IMR-90 (cell line): ENCODE measurements around the gene CASTOR1. TPM values are rescaled to one million over a fixed set of nuclear protein-coding genes. Genes with fewer than 3 reads are reported as not detected.

Experiments
- ATAC-seq: fragments of 200-7000 bp; cut with Tn5 transposase; 2 replicates; pipeline ENCODE4 v1.9.1; 2020; ENCODE audit warnings: low read depth, mild to moderate bottlenecking, moderate library complexity
- BruUV-seq: library from RNA; stranded (reverse); fragments of 400-500 nt; replicated peaks from 2 replicates; lab custom pipeline; 2021; lab: Mats Ljungman, UMichigan
- CTCF ChIA-PET: fragments of 300-600 bp; formaldehyde crosslinking; extraction: SDS; loops from one replicate; lab custom pipeline; 2021; ENCODE audit warnings: antibody characterized with exemption; lab: Yijun Ruan, JAX
- POLR2A ChIA-PET: fragments of 300-600 bp; sonication (Branson Sonifier 250); formaldehyde crosslinking; loops from one replicate; lab custom pipeline; 2022; ENCODE audit warnings: antibody characterized with exemption; ENCODE audit not compliant: unreplicated experiment; lab: Charles Lee
- DNase-seq: peaks from one replicate; pipeline ENCODE4 v3.0.0; 2013
- H2AFZ ChIP-seq: replicated peaks from 2 replicates; pipeline ENCODE3; 2013; ENCODE audit warnings: low read length, mild to moderate bottlenecking; ENCODE audit not compliant: poor library complexity
- H2AK5ac ChIP-seq: 2 replicates; pipeline ENCODE4 v1.6.1; 2013; ENCODE audit warnings: low read depth, low read length, inconsistent platforms
- H2AK9ac ChIP-seq: replicated peaks from 2 replicates; pipeline ENCODE3; 2013; ENCODE audit warnings: mild to moderate bottlenecking, low read depth, low read length, moderate library complexity; ENCODE audit not compliant: poor library complexity
- H2BK120ac ChIP-seq: 2 replicates; pipeline ENCODE4 v1.6.1; 2013; ENCODE audit warnings: low read depth, low read length, inconsistent platforms
- H2BK15ac ChIP-seq: 3 replicates; pipeline ENCODE4 v1.6.1; 2013; ENCODE audit warnings: low read depth, low read length, inconsistent platforms
- H2BK20ac ChIP-seq: 2 replicates; pipeline ENCODE4 v1.6.1; 2013; ENCODE audit warnings: low read depth, mild to moderate bottlenecking, inconsistent platforms, low read length, moderate library complexity
- H2BK5ac ChIP-seq: 2 replicates; pipeline ENCODE4 v1.6.1; 2013; ENCODE audit warnings: mild to moderate bottlenecking, low read depth, low read length, inconsistent platforms; ENCODE audit not compliant: poor library complexity, severe bottlenecking
- H3K14ac ChIP-seq: replicated peaks from 2 replicates; pipeline ENCODE4 v1.6.1; 2013; ENCODE audit warnings: low read depth, low read length, inconsistent platforms
- H3K18ac ChIP-seq: 2 replicates; pipeline ENCODE4 v1.6.1; 2013; ENCODE audit warnings: low read depth, low read length, control low read depth
- H3K23ac ChIP-seq: 2 replicates; pipeline ENCODE4 v1.6.1; 2013; ENCODE audit warnings: low read depth, low read length, inconsistent platforms
- H3K27ac ChIP-seq: 2 replicates; pipeline ENCODE4 v1.5.1; 2013; ENCODE audit warnings: mild to moderate bottlenecking, control low read depth, low read length; ENCODE audit not compliant: insufficient read depth
- H3K27me3 ChIP-seq: 2 replicates; pipeline ENCODE4 v1.6.1; 2013; ENCODE audit warnings: low read length; ENCODE audit not compliant: control insufficient read depth, insufficient read depth
- H3K36me3 ChIP-seq: 2 replicates; pipeline ENCODE4 v1.6.1; 2013; ENCODE audit warnings: low read length, mixed read lengths; ENCODE audit not compliant: control insufficient read depth, insufficient read depth
- H3K4ac ChIP-seq: 2 replicates; pipeline ENCODE4 v1.6.1; 2013; ENCODE audit warnings: low read depth, low read length, inconsistent platforms
- H3K4me1 ChIP-seq: 2 replicates; pipeline ENCODE4 v1.6.1; 2013; ENCODE audit warnings: low read length, mixed read lengths; ENCODE audit not compliant: control insufficient read depth, insufficient read depth
- H3K4me2 ChIP-seq: 2 replicates; pipeline ENCODE4 v1.6.1; 2013; ENCODE audit warnings: low read depth, mild to moderate bottlenecking, control low read depth, low read length, moderate library complexity
- H3K4me3 ChIP-seq: 2 replicates; pipeline ENCODE4 v1.5.1; 2013; ENCODE audit warnings: low read depth, mild to moderate bottlenecking, control low read depth, low read length, moderate library complexity; ENCODE audit not compliant: insufficient read depth
- H3K56ac ChIP-seq: 2 replicates; pipeline ENCODE4 v1.6.1; 2013; ENCODE audit warnings: low read length, inconsistent platforms; ENCODE audit not compliant: insufficient read depth; ENCODE audit errors: extremely low read depth
- H3K79me1 ChIP-seq, 2 experiments: 2 replicates each; pipeline ENCODE4 v1.6.1; 2013; ENCODE audit warnings: low read length in 2 of 2, inconsistent platforms in 1 of 2, low read depth in 1 of 2
- H3K9ac ChIP-seq: 2 replicates; pipeline ENCODE4 v1.6.1; 2013; ENCODE audit warnings: low read depth, low read length, control low read depth
- H3K9me1 ChIP-seq: 2 replicates; pipeline ENCODE4 v1.6.1; 2013; ENCODE audit warnings: low read length, inconsistent platforms; ENCODE audit not compliant: insufficient read depth
- H3K9me3 ChIP-seq: 2 replicates; pipeline ENCODE4 v1.6.1; 2013; ENCODE audit warnings: low read length; ENCODE audit not compliant: control insufficient read depth, insufficient read depth
- H4K20me1 ChIP-seq: 2 replicates; pipeline ENCODE4 v1.6.1; 2013; ENCODE audit warnings: low read length, inconsistent platforms; ENCODE audit not compliant: insufficient read depth
- H4K5ac ChIP-seq: 2 replicates; pipeline ENCODE4 v1.6.1; 2013; ENCODE audit warnings: mild to moderate bottlenecking, low read depth, low read length, control low read depth
- H4K8ac ChIP-seq, 2 experiments: 2 replicates each; pipeline ENCODE4 v1.6.1; 2013; ENCODE audit warnings: low read depth in 2 of 2, low read length in 2 of 2, control low read depth in 1 of 2, inconsistent platforms in 1 of 2
- H4K91ac ChIP-seq: 2 replicates; pipeline ENCODE4 v1.6.1; 2013; ENCODE audit warnings: low read depth, low read length, inconsistent platforms; ENCODE audit not compliant: insufficient read depth
- FOS ChIP-seq: fragments of 150-350 bp; IDR thresholded peaks from 2 replicates; pipeline ENCODE4 v1.6.1; 2016; ENCODE audit warnings: low read depth, low read length
- MAFK ChIP-seq: IDR thresholded peaks from 2 replicates; pipeline ENCODE4 v1.6.1; 2012; ENCODE audit warnings: low read depth, low read length, improper control_type of control experiment
- MAZ ChIP-seq: IDR thresholded peaks from 2 replicates; pipeline ENCODE4 v1.6.1; 2012; ENCODE audit warnings: low read depth, mild to moderate bottlenecking, low read length, improper control_type of control experiment, moderate library complexity, borderline replicate concordance
- RAD21 ChIP-seq: IDR thresholded peaks from 2 replicates; pipeline ENCODE4 v1.6.1; 2012; ENCODE audit warnings: low read length, improper control_type of control experiment
- SMC3 ChIP-seq: fragments of 150-350 bp; IDR thresholded peaks from 2 replicates; pipeline ENCODE4 v1.6.1; 2016; ENCODE audit warnings: low read depth, mild to moderate bottlenecking, antibody characterized with exemption, low read length, moderate library complexity
- WGBS, 2 experiments: methylation state at CpG; one replicate each; pipeline versions ENCODE4 v1.1.5 to v1.1.7; 2013; ENCODE audit warnings: missing lambda C conversion rate in 2 of 2; ENCODE audit not compliant: insufficient read length in 1 of 2; ENCODE audit errors: extremely low coverage in 2 of 2; 5-methylcytosine and 5-hydroxymethylcytosine counted together
- dilution Hi-C: fragments of 300-500 bp; cut with HindIII; formaldehyde crosslinking; loops from one replicate; pipeline ENCODE4 v1.14.3; 2018; ENCODE audit warnings: low sequenced_read_pairs; ENCODE audit not compliant: unreplicated experiment
- in situ Hi-C: fragments of 300-500 bp; cut with MboI; formaldehyde crosslinking; loops from 3 replicates; pipeline ENCODE4 v1.14.3; 2019; ENCODE audit warnings: low sequenced_read_pairs, inconsistent platforms, mixed read lengths
- intact Hi-C: fragments of 100-400 bp; cut with micrococcal nuclease; formaldehyde crosslinking; loops from 2 replicates; pipeline ENCODE4 v1.10.0; 2022
- polyA plus RNA-seq, 3 experiments: library from polyadenylated mRNA; depleted of rRNA; stranded (reverse); fragments of >200 nt; gene quantifications; 2 replicates each; pipeline ENCODE4 v1.2.3, GENCODE V29; 2012; ENCODE audit warnings: low replicate concordance in 1 of 3
- total RNA-seq: library from RNA; depleted of rRNA; stranded (reverse); fragments of >200 nt; gene quantifications from 2 replicates; pipeline ENCODE4 v1.2.3, GENCODE V29; 2012
- TF ChIP-seq, protein P1 (sequence below): conservative IDR thresholded peaks from 2 replicates; pipeline ENCODE4 v1.5.1; 2012; ENCODE audit warnings: mild to moderate bottlenecking, low read depth, low read length, improper control_type of control experiment

CASTOR1 gene
- total and polyA plus RNA-seq, 2 of the 4 experiments (the other 2 are of a cell fraction) = 10.6 to 23.5 TPM

GRCh38 chr22:30262917-30263741, 26.2 kb downstream of the CASTOR1 start:
- H3K79me1 ChIP-seq = no peaks in the 10 kb centered on the region
- H2BK5ac ChIP-seq = no peak overlapping the region
- peak overlapping the region; percentile 49; the same call in 1 of the 2 replicates for H2BK20ac ChIP-seq
- peak overlapping the region; percentile 45 for H3K4ac ChIP-seq
- in situ Hi-C loops (loop anchor here (5.0 kb wide), 1 partner anchor 156 kb away; no protein-coding TSS in a partner anchor), dilution Hi-C loops (no loop called here), intact Hi-C loops (loop anchor here (1.0 to 2.0 kb wide), 3 partner anchors 25 to 222 kb away; partner anchors contain the start of gene RNF215)
- no peaks in the 10 kb centered on the region for H4K20me1 ChIP-seq
- DNase-seq (peak; percentile 61), ATAC-seq (peak; percentile 87)
- H2BK15ac ChIP-seq = no peak overlapping the region; the same call in 2 of the 3 replicates
- H3K14ac ChIP-seq = peak overlapping the region; percentile 76
- WGBS, 2 experiments = 79% methylated on average over 6 of the region's 27 CpGs; no CpG with 5 or more reads in 1 of the 2 experiments
- peak overlapping the region; percentile 92 for H3K4me2 ChIP-seq
- no peak overlapping the region for H3K27ac ChIP-seq
- peak overlapping the region; percentile 87 for H2AK9ac ChIP-seq
- H4K8ac ChIP-seq = peak overlapping the region in 1 of 2 experiments; percentile 80; a peak in 2 of 4 replicates
- H3K18ac ChIP-seq = no peak overlapping the region
- no peaks in the 10 kb centered on the region for H3K36me3 ChIP-seq
- TF ChIP-seq MAZ (0 out of 2 replicates have a peak, but pooled peaks have one; percentile 32), SMC3 (peak; percentile 89), FOS (peak; percentile 41; the same call in 1 of the 2 replicates), RAD21 (peak; percentile 72), MAFK (no peak)
- TF ChIP-seq, protein P1, sequence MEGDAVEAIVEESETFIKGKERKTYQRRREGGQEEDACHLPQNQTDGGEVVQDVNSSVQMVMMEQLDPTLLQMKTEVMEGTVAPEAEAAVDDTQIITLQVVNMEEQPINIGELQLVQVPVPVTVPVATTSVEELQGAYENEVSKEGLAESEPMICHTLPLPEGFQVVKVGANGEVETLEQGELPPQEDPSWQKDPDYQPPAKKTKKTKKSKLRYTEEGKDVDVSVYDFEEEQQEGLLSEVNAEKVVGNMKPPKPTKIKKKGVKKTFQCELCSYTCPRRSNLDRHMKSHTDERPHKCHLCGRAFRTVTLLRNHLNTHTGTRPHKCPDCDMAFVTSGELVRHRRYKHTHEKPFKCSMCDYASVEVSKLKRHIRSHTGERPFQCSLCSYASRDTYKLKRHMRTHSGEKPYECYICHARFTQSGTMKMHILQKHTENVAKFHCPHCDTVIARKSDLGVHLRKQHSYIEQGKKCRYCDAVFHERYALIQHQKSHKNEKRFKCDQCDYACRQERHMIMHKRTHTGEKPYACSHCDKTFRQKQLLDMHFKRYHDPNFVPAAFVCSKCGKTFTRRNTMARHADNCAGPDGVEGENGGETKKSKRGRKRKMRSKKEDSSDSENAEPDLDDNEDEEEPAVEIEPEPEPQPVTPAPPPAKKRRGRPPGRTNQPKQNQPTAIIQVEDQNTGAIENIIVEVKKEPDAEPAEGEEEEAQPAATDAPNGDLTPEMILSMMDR = peak; percentile 91
- peak overlapping the region; percentile 26; the same call in 1 of the 2 replicates for H3K4me3 ChIP-seq
- H2AK5ac ChIP-seq = peak overlapping the region; percentile 83
- peak overlapping the region; percentile 27; the same call in 1 of the 2 replicates for H3K9ac ChIP-seq
- peak overlapping the region; percentile 75; the same call in 1 of the 2 replicates for H3K23ac ChIP-seq
- H3K9me3 ChIP-seq = no peaks in the 10 kb centered on the region
- BruUV-seq = no TSS peak
- H2BK120ac ChIP-seq = peak overlapping the region; percentile 38; the same call in 1 of the 2 replicates
- H4K5ac ChIP-seq = peak overlapping the region; percentile 15; the same call in 1 of the 2 replicates
- ChIA-PET CTCF (interaction anchor here (0.6 to 1.5 kb wide), 5 partner anchors 25 to 149 kb away, joined by 3 to 7 read pairs (median 3); no protein-coding TSS in a partner anchor), POLR2A (no interaction called here)
- no peak overlapping the region for H3K56ac ChIP-seq
- H4K91ac ChIP-seq = peak overlapping the region; percentile 54; the same call in 1 of the 2 replicates
- no peaks in the 10 kb centered on the region; the same call in 1 of the 2 replicates for H3K9me1 ChIP-seq
- peak overlapping the region; percentile 94 for H2AFZ ChIP-seq
- H3K4me1 ChIP-seq = peaks cover 6% of the 10 kb centered on the region; the same call in 1 of the 2 replicates
- H3K27me3 ChIP-seq = no peaks in the 10 kb centered on the region; the same call in 1 of the 2 replicates
